ENCODE measurements around the gene C9orf57. TPM values are rescaled to one million over a fixed set of nuclear protein-coding genes. Genes with fewer than 3 reads are reported as not detected.

C9orf57 gene, protein sequence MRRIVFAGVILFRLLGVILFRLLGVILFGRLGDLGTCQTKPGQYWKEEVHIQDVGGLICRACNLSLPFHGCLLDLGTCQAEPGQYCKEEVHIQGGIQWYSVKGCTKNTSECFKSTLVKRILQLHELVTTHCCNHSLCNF
- not detected in 2 replicates for total RNA-seq

DNA sequence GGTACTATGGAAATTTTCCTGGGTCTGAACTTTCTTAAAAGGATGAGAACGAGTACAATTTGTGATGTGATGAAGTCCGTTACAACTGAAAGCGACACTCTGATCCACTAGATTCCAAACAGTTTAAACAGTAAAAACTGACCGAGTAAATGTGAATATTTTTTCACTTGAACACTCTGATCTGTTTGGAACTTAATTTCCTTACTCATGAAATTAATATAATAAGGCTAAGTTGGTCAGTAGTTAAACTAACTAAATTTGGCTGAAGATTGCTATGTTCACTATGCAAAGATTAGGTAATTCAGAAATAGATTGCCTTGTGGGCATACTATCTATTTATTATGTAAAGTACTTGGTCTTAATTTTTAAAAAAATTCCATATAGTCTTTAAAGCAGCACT, at the start of gene C9orf57:
Gene C9orf57 (minus strand): TSS at position 101 of the 400 bp plus-strand sequence. CDS start 1,282 bp downstream, outside the sequence.

Other genes starting within 250 kb of the C9orf57 start
- 129 and 130 TPM in 2 replicates for gene ABHD17B, start 149.4 kb downstream of the C9orf57 start, total RNA-seq
- gene C9orf85, start 149.0 kb downstream of the C9orf57 start, total RNA-seq: 16.7 and 21.9 TPM in 2 replicates
- 0.11 TPM in 1 of 2 replicates, not detected in the other for gene GDA, start 88.8 kb upstream of the C9orf57 start, total RNA-seq